Measurements from ENCODE around the gene HTR5A. TPM values are rescaled to one million over a fixed set of nuclear protein-coding genes. Genes with fewer than 3 reads are reported as not detected.
"Not testable (repeated sequence)": the region's sequence is repeated elsewhere in the genome, so short reads cannot be mapped to it uniquely, and the experiment has no call there.

HTR5A gene
- total RNA-seq, result not detected in 2 replicates
- long read RNA-seq, result 0 reads

- Mint-ChIP-seq H3K9me3 (no peaks in the 10 kb centered on the region), H3K27ac (ENCODE audit: unreplicated experiment) (no peak within 1 kb of the TSS), H3K4me3 (no peak within 1 kb of the TSS)
Measured at GRCh38 chr7:155069992-155070751, at the start of gene HTR5A. Gene HTR5A, plus strand, starts transcription at chr7:155070324. Its CDS starts 576 bp downstream, at chr7:155070900.

GRCh38 chr7:155020996-155021395 is 49.1 kb upstream of the HTR5A start:
- Mint-ChIP-seq H3K4me3 (no peak overlapping the region), H3K4me1 (no peaks in the 10 kb centered on the region), H3K27me3 (ENCODE audit: low read depth) (no peaks in the 10 kb centered on the region), H3K9me3 (no peaks in the 10 kb centered on the region), H3K36me3 (ENCODE audit: low read depth) (no peaks in the 10 kb centered on the region), H3K27ac (ENCODE audit: unreplicated experiment) (no peak overlapping the region)
- no peak for TF ChIP-seq CTCF (conservative IDR thresholded peaks at IDR 0.05)
- DNase-seq (ENCODE audit: low read depth, low spot score), result no peak

More at GRCh38 chr7:155069992-155070751, at the start of gene HTR5A:
- TF ChIP-seq CTCF (conservative IDR thresholded peaks at IDR 0.05), result peak; percentile 34
- Mint-ChIP-seq H3K36me3 (ENCODE audit: low read depth) (no peaks in the 10 kb centered on the region), H3K27me3 (ENCODE audit: low read depth) (peaks cover 82% of the 10 kb centered on the region), H3K4me1 (no peaks in the 10 kb centered on the region)
- peak; percentile 93 for DNase-seq (ENCODE audit: low read depth, low spot score)

DNA sequence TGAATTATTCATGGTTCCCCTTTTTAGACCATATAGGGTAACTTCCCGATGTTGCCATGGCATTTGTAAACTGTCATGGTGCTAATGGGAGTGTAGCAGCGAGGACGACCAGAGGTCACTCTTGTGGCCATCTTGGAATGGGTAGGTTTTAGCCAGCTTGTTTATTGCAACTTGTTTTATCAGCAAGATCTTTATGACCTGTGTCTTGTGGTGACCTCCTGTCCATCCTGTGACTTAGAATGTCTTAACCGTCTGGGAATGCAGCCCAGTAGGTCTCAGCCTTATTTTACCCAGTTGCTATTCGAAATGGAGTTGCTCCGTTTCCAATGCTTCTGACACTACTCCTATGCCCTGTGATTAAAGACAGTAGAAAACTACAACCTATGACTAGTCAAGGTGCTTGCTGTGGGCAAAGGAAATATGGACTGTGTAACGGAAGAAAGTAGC is 48.4 kb upstream of the HTR5A start:
- DNase-seq (ENCODE audit: low read depth, low spot score), result no peak
- no peak for TF ChIP-seq CTCF (conservative IDR thresholded peaks at IDR 0.05)
- H3K4me3 Mint-ChIP-seq, result no peak overlapping the region
- H3K4me1 Mint-ChIP-seq, result no peaks in the 10 kb centered on the region
- H3K36me3 Mint-ChIP-seq (ENCODE audit: low read depth), result no peaks in the 10 kb centered on the region
- no peak overlapping the region for H3K27ac Mint-ChIP-seq (ENCODE audit: unreplicated experiment)
- no peaks in the 10 kb centered on the region for H3K27me3 Mint-ChIP-seq (ENCODE audit: low read depth)
- H3K9me3 Mint-ChIP-seq, result no peaks in the 10 kb centered on the region

DNA sequence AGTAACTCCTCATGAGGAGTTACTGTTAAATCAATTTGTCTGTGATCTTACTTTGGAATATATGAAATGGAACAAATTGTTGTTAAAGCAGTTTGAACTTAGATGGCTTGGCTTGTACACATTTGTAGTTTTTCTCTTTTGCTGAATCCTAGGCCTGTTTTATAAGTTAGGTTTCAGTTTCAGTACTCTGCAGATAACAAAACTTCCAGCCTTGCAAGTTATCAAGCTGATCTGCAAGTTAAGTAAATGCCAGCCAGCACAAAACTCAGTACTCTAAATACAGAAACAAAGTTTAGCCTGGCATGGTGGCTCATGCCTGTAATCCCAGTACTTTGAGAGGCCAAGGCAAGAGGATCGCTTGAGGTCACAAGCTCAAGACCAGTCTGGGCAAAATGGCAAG is 42.2 kb upstream of the HTR5A start:
- DNase-seq (ENCODE audit: low read depth, low spot score), result no peak
- Mint-ChIP-seq H3K4me3 (no peak overlapping the region), H3K36me3 (ENCODE audit: low read depth) (no peaks in the 10 kb centered on the region), H3K27me3 (ENCODE audit: low read depth) (peaks cover 7% of the 10 kb centered on the region), H3K27ac (ENCODE audit: unreplicated experiment) (no peak overlapping the region), H3K9me3 (peaks cover 5% of the 10 kb centered on the region), H3K4me1 (no peaks in the 10 kb centered on the region)
- no peak for TF ChIP-seq CTCF (conservative IDR thresholded peaks at IDR 0.05)

- Mint-ChIP-seq H3K4me3 (no peak overlapping the region), H3K27me3 (ENCODE audit: low read depth) (peaks cover 3% of the 10 kb centered on the region), H3K9me3 (peaks cover 5% of the 10 kb centered on the region), H3K4me1 (no peaks in the 10 kb centered on the region), H3K36me3 (ENCODE audit: low read depth) (no peaks in the 10 kb centered on the region), H3K27ac (ENCODE audit: unreplicated experiment) (no peak overlapping the region)
- DNase-seq (ENCODE audit: low read depth, low spot score), result no peak
- no peak for TF ChIP-seq CTCF (conservative IDR thresholded peaks at IDR 0.05)
Measured at GRCh38 chr7:155032978-155033377, 37.1 kb upstream of the HTR5A start.

GRCh38 chr7:155034495-155034894 is 35.6 kb upstream of the HTR5A start:
- not testable (repeated sequence) for H3K4me3 Mint-ChIP-seq

More at GRCh38 chr7:155034495-155034894, 35.6 kb upstream of the HTR5A start:
- DNase-seq (ENCODE audit: low read depth, low spot score); H3K4me1 Mint-ChIP-seq; H3K36me3 Mint-ChIP-seq (ENCODE audit: low read depth); H3K27me3 Mint-ChIP-seq (ENCODE audit: low read depth); H3K27ac Mint-ChIP-seq (ENCODE audit: unreplicated experiment); H3K9me3 Mint-ChIP-seq: not testable (repeated sequence)

All from neural crest cell (in vitro differentiated cells).